ENCODE measurements around the gene CPNE4.
A peak's percentile ranks its signal among the peaks of the same experiment; 100 is the strongest.

CPNE4 gene

GRCh38 chr3:131795390-131796090, 239.3 kb downstream of the CPNE4 start:
- DNase-seq: no peak

GRCh38 chr3:131794766-131795388, 239.9 kb downstream of the CPNE4 start:
- DNase-seq: peak; percentile 20

- no peak for DNase-seq
Observed at GRCh38 chr3:131793870-131794269, 240.9 kb downstream of the CPNE4 start.

- no peak for DNase-seq
Observed at GRCh38 chr3:131789188-131789587, 245.6 kb downstream of the CPNE4 start.

- no peak for DNase-seq
Observed at GRCh38 chr3:131786386-131786785, 248.4 kb downstream of the CPNE4 start.

- no peak for DNase-seq
Observed at GRCh38 chr3:131782751-131783150, 252.1 kb downstream of the CPNE4 start.

- DNase-seq: no peak
Observed at GRCh38 chr3:131778526-131778925, 256.3 kb downstream of the CPNE4 start.

GRCh38 chr3:131775650-131776049, 259.2 kb downstream of the CPNE4 start:
- DNase-seq: no peak

GRCh38 chr3:131772269-131773026, 262.4 kb downstream of the CPNE4 start:
- DNase-seq: no peak

GRCh38 chr3:131762981-131763564, 271.7 kb downstream of the CPNE4 start:
- DNase-seq: no peak

GRCh38 chr3:131756405-131756804, 278.4 kb downstream of the CPNE4 start:
- no peak for DNase-seq

GRCh38 chr3:131755380-131755779, 279.4 kb downstream of the CPNE4 start:
- no peak for DNase-seq

GRCh38 chr3:131750256-131750655, 284.6 kb downstream of the CPNE4 start:
- DNase-seq: no peak

- no peak for DNase-seq
Observed at GRCh38 chr3:131749826-131750225, 285.0 kb downstream of the CPNE4 start.

- DNase-seq: no peak
Observed at GRCh38 chr3:131747466-131747865, 287.3 kb downstream of the CPNE4 start.

- no peak for DNase-seq
Observed at GRCh38 chr3:131744765-131745164, 290.0 kb downstream of the CPNE4 start.

- DNase-seq: no peak
Observed at GRCh38 chr3:131743126-131743525, 291.7 kb downstream of the CPNE4 start.

- no peak for DNase-seq
Observed at GRCh38 chr3:131739211-131739610, 295.6 kb downstream of the CPNE4 start.

GRCh38 chr3:131738095-131738494, 296.7 kb downstream of the CPNE4 start:
- DNase-seq: no peak

GRCh38 chr3:131735544-131735943, 299.3 kb downstream of the CPNE4 start:
- no peak for DNase-seq

GRCh38 chr3:131735116-131735515, 299.7 kb downstream of the CPNE4 start:
- DNase-seq: no peak

- no peak for DNase-seq
Observed at GRCh38 chr3:131733086-131733841, 301.6 kb downstream of the CPNE4 start.

GRCh38 chr3:131731709-131732108, 303.1 kb downstream of the CPNE4 start:
- no peak for DNase-seq

All from CD4-positive, alpha-beta T cell treated with Interleukin-17A for 4 hours (primary cell).